Epithelial cell of esophagus (primary cell): ENCODE results near the gene PRKG1.

Experiments used
- DNase-seq: peaks from one replicate; pipeline ENCODE4 v3.0.0; 2010; ENCODE audit warnings: low read depth
- H3K4me3 ChIP-seq: 2 replicates; pipeline ENCODE4 v1.5.1; 2011; ENCODE audit warnings: mild to moderate bottlenecking, low read length, control low read depth
- CTCF ChIP-seq: IDR thresholded peaks from 2 replicates; pipeline ENCODE4 v1.5.1; 2011; ENCODE audit warnings: low read depth, mild to moderate bottlenecking, low read length, control low read depth, inconsistent platforms; ENCODE audit not compliant: insufficient read depth; ENCODE audit errors: missing control alignments

Gene PRKG1

GRCh38 chr10:51699475-51700227 lies 625.4 kb downstream of the PRKG1 start, which contains the start of gene CSTF2T:
Gene CSTF2T, minus strand, starts transcription at chr10:51699595. Its CDS starts 46 bp downstream, at chr10:51699549.
- no peak for TF ChIP-seq CTCF
- DNase-seq, result peak; percentile 93
- H3K4me3 ChIP-seq, result peak within 1 kb of the TSS; percentile 100

GRCh38 chr10:51700228-51700817 lies 626.0 kb downstream of the PRKG1 start:
- DNase-seq, result peak; percentile 36
- TF ChIP-seq CTCF, result no peak

GRCh38 chr10:51705774-51706173 lies 631.5 kb downstream of the PRKG1 start:
- no peak overlapping the region for H3K4me3 ChIP-seq
- no peak for DNase-seq
- no peak for TF ChIP-seq CTCF

More at GRCh38 chr10:51700228-51700817, 626.0 kb downstream of the PRKG1 start:
- peak overlapping the region; percentile 100 for H3K4me3 ChIP-seq

- TF ChIP-seq CTCF, result no peak
- H3K4me3 ChIP-seq, result no peak overlapping the region
- no peak for DNase-seq
Observed at GRCh38 chr10:51706225-51706624, 631.9 kb downstream of the PRKG1 start.

- no peak for TF ChIP-seq CTCF
- no peak overlapping the region for H3K4me3 ChIP-seq
- no peak for DNase-seq
Observed at GRCh38 chr10:51707392-51707791, 633.1 kb downstream of the PRKG1 start.

- no peak overlapping the region for H3K4me3 ChIP-seq
- no peak for DNase-seq
- no peak for TF ChIP-seq CTCF
Observed at GRCh38 chr10:51707821-51708424, 633.6 kb downstream of the PRKG1 start.
